GM18858 (cell line): ENCODE results near the gene ERFL.
"Not testable (repeated sequence)": the region's sequence is repeated elsewhere in the genome, so short reads cannot be mapped to it uniquely, and the experiment has no call there.

ENCODE experiments used
- ATAC-seq: cut with Tn5 transposase; IDR thresholded peaks from one replicate; pipeline ENCODE4 v1.9.1; 2021; ENCODE audit not compliant: unreplicated experiment

Gene ERFL

DNA sequence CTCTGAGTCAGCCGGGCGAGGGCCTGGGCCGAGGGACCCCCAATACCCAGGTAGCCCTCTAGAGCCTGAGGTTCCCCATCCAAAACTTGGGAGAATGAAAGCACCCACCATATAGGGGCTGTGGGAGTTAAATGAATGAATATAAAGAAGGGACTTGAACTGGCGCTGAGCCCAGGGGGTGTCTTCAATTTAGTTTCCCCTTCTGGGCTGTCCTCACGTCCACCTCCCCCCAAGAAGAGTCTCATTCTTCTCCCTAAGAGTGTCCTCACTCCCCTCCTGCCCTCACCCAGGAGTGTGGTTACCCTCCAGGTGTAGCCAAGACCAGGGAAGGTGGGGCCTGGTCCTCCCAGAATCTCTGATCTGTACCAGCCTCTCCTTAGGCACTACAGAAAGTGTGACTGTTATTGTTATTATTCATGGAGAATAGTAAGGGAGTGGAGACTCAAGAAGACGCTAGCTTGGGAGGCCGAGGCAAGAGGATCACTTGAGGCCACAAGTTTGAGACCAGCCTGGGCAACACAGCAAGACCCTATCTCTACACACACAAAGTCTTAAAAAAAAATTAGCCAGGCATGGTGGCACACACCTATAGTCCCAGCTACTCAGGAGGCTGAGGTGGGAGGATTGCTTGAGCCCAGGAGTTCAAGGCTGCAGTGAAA is 48.5 kb downstream of the ERFL start:
- no peak for ATAC-seq

DNA sequence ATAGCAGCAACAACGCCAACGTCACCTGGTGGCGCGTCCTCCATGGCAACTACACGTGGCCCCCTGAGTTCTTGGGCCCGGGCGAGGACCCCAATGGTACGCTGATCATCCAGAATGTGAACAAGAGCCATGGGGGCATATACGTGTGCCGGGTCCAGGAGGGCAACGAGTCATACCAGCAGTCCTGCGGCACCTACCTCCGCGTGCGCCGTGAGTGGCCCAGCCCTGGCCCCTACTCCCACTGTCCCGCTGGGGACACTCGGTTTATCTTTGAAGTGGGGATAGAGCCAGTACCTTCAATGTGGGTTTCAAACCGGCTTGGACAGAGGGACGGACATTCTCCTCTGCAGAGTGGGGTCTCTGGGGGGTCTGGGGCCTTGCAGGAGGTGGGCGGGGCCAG is 49.2 kb downstream of the ERFL start:
- no peak for ATAC-seq

DNA sequence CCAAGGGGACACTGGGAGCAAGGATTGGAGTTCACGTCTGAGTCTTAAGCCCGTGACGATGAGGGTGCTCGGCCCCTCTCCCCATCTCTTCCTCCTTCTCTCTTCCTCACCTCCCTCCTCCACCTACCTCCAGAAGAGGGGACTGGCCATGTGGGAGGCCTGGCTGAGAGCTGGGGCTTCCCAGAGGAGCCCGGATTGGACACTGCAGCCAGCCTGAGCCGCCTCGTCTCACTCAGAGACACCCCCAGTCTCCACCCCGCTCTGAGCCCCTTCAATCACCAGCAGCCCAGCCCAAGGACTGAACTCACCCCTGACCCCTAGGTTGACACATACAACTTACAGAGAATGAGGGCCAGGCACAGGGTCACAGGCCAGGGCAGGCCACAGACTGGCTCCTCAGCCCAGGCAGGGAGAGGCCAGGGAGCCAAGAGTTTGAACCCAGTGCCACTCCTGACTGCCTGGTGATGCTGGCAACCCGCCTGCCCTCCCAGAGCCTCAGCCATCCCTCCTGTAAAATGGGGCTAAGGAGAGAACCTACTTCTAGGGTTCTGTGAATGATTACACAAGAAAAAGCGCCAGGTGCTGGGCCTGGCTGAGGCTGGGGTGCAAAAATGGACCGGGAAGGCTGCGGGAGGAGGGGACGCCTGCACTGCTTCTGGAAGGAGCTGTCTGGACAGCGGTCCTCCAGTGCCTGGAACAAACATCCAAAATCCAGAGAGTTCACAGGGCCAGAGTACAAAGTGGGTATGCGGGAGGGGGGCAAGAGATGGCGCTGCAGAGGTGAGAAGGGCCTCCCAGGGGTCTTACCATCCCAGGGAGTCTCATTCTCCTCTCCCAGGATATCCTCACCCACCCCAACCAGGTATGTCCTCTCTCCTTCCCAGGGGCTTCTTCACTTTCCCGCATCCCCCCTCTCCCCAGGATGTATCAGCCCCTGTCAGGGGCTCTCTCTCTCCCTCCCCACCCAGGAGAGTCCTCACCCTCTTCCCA is 50.0 kb downstream of the ERFL start:
- no peak for ATAC-seq

DNA sequence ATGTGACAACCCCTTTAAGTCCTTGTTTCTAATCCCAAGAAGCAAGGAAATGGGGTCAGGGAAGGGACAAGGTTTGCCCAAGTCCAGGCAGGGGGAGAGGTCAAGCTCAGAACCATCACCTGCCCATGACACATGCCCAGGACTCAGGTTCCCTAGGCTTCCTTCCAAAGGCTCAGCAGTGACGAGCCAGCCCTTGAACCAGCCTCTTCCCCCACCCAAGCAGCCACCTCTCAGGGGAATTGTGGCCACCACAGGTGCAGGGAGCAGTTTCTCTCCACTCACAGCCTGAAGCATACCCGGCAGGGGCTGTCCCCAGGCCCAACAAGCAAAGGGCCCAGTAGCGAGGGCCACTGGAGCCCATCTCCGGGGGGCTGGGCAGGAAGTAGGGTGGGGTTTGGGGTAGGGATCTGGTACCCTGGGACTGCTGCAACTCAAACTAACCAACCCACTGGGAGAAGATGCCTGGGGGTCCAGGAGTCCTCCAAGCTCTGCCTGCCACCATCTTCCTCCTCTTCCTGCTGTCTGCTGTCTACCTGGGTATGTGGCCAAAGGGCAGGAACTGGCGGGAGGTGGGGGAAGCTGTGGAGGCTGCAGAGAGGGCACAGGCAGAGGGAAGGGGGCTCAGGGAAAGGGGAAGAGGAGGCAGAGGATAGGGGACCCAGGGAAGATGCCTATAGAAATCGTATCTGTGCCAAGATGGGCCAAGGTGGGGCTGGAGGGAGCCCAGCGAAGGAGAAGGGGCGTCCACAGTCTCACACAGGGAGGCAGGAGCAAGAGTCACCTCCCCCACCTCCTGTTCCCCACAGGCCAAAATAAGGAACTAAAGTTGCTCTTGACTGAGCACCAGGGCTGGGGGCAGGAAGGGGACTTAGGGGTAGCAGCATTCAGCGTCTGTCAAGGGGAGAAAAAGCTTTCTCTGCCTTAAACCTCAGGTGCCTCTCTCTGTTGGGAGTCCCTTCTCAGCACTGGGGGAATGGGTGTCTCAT is 51.1 kb downstream of the ERFL start, which contains the start of gene CD79A:
CD79A (plus strand) TSS at position 433 of the 986 bp plus-strand sequence; CDS start at position 459, 26 bp downstream.
- peak; percentile 50 for ATAC-seq

DNA sequence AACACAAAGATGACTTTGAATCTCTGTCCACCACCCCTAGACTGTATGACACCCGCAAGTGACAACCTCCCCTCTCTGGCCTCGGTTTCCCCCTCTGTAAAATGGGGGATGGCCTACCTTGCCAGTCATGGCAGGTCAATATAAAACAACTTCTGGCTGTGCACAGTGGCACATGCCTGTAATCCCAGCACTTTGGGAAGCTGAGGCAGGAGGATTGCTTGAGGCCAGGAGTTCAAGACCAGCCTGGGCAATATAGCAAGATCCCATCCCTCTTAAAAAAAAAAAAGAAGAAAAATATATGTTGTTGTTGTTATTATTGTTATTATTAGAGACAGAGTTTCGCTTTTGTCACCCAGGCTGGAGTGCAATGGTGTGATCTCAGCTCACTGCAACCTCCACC is 52.3 kb downstream of the ERFL start:
- not testable (repeated sequence) for ATAC-seq

DNA sequence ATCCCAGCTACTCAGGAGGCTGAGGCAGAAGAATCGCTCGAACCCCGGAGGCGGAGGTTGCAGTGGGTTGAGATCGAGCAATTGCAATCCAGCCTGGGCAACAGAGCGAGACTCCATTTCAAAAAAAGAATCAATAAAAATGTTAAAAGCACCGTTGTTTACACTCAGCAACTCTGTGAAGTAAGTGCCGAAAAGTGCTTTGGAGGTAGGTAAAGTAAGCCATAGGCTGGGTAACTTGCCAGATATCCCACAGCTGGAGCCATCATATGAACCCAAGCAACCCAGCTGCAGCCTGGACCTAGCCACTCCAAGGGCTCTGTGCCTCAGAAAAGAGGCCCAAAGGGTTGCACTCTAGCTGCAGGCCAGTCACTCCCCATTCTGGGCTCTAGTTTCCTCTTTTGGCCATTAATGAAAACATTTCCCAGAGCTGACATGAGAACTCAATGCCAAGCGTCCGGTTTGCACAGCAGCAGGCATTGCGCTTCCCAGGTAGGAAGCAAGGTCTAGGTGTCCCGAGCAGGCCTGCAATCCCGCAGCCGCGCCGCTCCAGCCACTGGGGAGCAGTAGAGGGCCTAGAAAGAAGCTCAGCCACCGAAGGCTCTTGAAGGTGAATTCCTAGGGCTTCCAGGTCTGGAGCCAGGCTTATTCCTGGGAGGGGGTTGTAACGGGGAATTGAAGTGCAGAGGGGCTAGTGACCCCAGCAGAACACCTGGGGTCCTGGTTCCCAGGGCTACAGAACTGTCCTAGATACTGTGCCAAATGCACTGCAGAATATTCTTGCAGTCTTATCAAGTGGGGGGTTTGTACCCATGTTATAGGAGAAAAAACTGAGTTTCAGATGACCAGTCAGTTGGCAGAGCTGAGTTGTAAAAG is 55.2 kb downstream of the ERFL start:
- no peak for ATAC-seq

DNA sequence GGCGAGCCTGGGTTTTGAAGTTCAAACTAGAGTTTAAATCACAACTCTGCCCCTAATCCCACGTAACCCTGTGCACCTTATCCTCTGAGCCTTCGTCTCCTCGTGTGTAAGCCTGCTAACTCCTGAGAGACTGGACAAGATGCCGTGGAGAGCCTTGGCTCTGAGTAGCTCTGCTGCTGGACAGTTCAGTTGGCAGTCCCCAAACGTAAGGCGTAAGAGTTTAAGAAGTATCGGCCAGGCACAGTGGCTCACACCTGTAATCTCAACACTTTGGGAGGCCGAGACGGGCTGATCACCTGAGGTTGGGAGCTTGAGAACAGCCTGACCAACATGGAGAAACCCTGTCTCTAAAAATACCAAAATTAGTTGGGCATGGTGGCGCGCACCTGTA is 55.9 kb downstream of the ERFL start:
- no peak for ATAC-seq

DNA sequence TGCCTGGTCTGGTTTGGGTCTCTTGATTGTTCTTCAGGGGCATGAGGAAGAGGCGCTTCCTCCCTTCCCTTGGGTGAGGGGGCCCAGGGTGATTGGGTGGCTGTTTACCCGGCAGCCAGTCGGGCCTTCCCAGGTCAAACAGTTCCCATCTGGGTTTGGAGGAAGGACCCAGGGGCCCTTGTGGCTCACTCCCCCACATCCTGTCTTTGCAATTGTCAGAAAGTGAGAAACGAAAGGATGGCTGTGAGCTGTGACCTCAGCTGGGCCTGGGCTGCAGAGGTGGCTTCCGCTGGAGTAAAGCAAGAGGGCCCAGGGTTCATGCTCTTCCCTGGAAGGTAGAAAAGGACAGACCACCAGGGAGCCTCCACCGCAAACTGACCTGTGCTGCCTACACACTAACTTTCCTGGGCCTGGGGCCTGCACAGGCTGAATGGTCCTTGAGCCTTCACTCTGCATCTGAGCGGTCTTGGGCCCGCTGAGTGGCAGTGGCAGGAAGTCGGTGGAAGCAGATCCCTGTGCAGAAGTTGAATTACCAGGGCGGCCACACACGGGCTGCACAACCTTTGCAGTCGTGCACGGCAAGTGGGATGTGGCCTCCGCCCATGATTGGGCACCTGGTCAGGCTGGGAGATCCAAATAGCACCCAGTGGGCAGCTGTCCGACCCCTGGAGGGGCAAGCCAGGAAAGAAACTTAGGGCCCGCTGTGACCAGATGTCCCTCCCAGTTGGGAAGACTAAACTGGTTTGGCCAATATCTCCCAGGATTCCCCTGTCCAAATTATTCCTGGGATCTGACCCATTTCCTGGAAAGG is 56.5 kb downstream of the ERFL start:
- ATAC-seq, result peak; percentile 40

DNA sequence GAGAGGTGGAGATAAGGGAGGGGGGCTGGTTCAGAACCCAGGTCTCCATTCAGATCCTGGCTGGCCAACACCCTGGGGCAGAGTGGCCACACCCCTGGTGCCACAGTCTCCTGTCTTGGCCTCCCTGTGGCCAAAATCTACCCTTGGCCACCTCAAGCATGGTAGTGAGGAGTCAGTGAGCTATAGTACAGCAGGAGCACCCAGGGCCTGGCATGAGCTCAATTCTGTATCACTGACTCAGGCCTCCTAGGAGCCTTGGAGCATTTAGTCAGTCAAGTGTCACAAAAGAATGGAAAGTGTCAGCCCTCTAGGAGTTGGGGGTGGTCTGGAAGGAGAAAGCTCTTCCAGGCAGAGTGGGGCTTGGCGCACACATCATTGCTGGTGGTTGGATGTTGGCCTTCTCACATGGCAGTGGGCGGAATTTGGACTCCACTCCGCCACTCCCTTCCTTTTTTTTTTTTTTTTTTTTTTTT is 57.8 kb downstream of the ERFL start:
- no peak for ATAC-seq

DNA sequence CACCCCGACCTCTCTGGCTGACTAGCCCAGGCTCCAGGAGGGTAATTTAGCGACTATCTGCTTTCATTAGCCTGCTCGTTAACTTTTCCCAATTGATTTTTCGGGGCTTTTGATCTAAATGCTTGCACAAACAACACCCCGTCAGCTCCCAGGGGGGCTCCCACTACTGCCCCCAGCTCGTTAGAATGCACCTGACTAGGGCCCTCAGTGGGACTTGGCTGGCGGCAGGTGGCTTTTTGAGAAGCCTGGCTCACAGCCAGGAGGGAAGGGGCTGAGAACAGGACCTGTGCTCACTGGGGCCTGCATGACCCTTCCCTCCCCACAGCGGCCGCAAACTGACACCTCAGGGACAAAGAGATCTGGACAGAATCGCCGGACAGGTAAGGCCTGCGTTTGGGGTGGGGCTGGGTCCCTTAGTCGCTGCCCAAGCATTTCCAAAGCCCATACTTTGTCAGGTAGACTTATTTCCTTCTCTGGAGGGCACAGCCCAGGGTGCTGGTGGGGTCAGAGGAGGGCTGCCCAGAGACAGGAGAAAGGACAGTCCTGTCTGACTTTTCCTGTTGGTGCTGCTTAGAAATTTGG is 58.8 kb downstream of the ERFL start:
- ATAC-seq, result no peak

DNA sequence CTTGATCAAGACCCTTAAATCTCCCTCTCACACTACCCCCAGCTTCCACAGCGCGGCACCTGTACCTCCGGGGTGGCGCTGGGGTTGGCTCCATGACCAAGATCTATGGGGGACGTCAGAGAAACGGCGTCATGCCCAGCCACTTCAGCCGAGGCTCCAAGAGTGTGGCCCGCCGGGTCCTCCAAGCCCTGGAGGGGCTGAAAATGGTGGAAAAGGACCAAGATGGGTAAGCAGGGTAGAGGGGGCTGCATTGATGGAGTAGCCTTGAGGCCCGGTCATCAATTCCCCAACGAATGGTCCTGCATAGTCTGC is 59.3 kb downstream of the ERFL start:
- no peak for ATAC-seq

DNA sequence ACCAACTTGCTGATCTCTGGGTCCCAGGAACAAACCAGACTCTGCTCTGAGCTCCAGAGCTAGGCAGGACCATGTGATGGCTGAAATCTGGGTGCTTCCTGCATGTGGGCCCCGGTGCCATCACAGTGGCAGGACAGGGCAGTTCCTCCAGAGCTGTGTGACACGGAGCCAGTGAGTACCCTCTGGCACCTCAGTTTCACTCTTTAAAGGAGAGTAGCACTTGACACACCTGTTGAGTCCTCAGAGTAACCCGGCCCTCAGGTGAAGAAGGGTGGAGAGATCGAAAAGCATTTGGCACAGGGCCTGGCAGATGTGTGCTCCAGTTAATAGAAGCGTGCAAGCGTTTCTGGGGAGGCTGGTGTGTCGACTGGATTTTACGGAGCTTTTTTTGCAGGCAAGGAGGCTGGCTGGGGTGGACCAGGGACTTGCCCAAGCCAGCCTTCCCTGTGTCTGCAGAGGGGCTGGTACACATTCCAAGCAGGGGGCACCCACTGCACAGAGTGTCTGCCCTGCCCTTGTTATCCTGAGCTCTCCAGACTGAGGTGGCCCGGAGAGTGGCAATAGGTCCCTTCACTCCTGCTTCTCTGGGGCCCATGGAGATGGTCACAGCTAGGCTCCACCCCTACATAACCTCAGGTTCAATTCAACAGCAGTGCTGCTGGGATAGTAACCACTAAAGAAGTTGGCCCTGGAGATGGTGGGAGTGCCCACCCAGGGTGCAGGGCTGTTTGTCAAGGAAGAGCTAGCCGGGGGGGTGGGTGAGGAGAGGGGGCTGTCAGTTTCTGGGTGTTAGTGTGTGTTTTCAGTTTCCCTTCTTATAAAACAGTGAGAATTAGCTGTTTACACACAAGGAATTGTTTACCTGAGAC is 59.9 kb downstream of the ERFL start:
- ATAC-seq, result no peak

DNA sequence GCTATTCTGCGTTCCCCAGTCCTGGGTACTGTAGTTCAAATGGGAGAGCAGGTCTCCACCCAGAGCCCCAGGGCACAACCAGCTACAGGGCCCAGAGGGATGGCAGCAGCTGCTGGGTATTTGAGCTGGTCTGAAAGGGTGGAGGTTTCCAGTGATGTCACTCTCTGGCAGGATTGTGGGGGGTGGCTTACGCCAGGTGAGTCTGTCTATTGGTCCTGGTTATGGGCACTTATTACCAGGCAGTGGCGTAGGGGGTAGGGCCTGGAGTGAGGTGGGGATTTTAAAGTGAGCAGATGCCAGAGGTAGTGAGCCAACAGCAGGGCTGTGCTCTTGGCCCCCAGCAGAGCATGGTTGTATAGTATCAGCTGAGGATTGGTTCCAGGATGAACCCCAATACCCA is 62.0 kb downstream of the ERFL start:
- ATAC-seq, result no peak

DNA sequence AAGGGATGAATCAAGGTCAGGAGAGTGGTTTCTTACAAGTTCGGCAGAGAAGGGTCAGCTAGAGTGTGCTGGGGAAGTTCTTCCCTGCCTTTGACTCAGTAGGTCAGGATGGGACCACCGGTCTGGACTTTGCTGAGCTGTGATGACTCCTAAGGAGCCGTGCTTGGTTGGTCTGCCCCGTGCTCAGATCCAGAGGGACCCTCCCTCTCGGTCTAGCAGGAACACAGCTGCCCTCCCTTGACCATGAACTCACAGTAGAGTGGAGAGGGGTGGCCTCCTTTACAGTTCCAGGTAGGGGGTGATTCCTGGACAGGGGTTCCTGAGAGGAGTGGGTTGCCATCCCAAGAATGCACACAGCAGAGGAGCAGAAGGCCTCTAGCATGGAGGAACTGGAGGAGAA is 63.9 kb downstream of the ERFL start:
- no peak for ATAC-seq

DNA sequence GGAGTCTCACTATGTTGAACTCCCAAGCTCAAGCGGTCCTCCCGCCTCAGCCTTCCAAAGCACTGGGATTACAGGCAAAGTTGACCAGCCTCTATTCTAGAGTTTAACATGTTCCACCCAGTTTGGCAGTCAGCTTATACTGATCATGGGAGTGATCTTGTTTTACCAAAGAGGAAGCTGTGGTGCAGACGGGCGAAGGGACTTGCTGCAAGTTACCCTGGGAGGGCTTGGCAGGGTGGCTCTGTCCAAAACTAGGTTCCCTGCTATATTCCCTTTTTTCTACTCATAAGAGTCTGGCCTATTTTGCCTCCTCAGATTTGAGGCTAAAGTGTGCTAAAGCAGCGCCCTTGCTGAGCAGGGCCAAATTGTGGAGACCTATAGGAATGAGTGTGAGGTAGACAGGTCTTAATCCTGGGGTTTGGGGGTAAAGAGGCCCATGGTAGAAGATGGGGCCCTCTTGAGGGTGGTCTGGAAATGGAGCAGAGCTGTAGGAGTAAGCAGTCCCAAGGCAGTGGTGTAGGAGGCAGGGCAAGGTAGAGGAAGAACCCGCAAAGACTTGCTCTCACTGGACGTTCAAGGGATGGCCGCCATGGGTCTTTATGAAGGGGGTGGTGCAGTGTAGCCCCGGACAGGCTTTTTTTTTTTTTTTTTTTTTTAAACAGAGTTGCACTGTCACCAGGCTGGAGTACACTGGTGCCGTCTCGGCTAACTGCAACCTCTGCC is 64.9 kb downstream of the ERFL start:
- ATAC-seq, result no peak

DNA sequence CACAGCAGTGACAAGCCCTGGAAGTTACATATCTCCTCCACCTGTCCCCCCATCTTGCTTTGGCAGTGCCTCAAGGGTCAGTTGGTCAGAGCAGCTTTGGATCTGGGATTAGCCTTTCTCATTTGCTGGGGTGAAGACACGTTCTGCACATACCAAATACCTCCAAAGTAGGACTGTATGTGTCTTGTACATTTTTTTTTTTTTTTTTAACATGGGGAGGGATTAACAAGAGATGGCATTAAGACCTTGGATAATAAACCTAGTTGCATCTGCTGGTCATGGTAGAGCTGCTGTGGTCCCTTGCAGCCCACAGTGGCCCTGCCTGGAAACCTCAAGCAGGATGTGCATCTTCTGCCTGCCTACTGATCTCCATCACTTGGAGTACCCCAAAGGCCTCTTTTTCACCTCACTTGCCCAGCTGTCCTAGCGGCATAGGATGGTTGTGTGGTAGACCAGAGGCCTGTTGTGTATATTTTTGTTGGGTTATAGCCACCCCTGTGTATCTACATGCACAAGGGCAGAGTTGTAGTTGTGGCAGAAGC is 65.7 kb downstream of the ERFL start:
- no peak for ATAC-seq

DNA sequence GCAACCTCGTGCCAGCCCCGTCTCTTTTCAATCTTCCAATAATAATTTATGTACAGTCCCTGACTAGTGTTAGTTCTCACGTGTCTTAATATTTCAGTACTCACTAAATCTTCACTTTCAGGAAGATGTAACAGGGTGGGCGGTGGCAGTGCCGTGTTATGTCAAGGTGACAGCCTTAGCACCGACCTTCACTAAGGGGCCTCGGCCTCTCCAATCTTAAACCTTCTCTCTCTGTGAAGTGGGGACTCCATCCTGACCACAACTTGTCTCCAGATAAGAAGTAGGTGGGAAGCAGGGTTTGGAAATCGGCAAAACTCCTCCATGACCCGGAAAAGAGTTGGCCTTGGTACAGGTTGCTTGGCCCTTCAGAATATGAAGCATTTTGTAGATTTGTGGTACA is 66.4 kb downstream of the ERFL start:
- no peak for ATAC-seq
